GM12865 (cell line): ENCODE data around the gene TIMMDC1.

ENCODE experiments used
- DNase-seq: peaks from one replicate; pipeline ENCODE4 v3.0.0; 2010; ENCODE audit warnings: low read depth
- H3K4me3 ChIP-seq: 2 replicates; pipeline ENCODE4 v1.5.1; 2011; ENCODE audit warnings: mild to moderate bottlenecking, low read depth, low read length, control low read depth
- TF ChIP-seq, protein P1 (sequence below): IDR thresholded peaks from 2 replicates; pipeline ENCODE4 v1.5.1; 2011; ENCODE audit warnings: low read length, control low read depth, low read depth, inconsistent platforms; ENCODE audit not compliant: insufficient read depth; ENCODE audit errors: missing control alignments

TIMMDC1 gene

DNA sequence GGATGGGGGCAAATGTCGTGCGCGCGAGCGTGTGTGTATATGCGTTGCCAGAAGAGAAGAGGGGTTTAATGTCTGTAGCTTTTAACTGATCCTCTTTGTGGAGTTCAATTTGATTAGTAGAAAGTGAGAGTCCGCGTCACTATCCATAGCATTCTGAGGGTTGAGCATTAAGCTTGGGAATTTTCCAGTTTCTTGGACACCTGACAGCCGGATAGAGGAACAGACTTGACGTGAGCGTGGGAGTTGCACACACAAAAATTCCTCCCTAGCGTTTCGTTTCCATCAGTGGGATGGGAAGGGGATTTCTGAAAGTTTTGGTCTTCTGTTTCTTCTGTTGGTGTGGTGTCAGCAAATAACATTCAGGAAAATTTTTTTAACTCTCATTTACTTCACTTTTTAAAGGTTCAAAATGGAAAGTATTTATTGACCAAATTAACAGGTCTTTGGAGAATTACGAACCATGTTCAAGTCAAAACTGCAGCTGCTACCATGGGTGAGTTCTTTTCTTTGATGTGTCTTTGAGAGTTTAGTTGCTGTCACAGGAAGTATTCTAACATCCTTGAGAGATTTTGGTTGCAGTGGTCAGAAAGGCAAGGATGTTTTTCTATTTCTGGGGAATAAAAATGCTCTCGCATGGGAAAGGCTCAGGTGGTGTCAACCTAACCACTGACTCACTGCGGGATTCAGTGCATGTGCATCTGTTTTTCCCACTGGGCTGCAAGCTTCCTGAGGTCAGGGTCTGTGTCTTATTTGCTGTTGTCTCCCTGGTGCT lies 28.7 kb upstream of the TIMMDC1 start:
- TF ChIP-seq, protein P1, sequence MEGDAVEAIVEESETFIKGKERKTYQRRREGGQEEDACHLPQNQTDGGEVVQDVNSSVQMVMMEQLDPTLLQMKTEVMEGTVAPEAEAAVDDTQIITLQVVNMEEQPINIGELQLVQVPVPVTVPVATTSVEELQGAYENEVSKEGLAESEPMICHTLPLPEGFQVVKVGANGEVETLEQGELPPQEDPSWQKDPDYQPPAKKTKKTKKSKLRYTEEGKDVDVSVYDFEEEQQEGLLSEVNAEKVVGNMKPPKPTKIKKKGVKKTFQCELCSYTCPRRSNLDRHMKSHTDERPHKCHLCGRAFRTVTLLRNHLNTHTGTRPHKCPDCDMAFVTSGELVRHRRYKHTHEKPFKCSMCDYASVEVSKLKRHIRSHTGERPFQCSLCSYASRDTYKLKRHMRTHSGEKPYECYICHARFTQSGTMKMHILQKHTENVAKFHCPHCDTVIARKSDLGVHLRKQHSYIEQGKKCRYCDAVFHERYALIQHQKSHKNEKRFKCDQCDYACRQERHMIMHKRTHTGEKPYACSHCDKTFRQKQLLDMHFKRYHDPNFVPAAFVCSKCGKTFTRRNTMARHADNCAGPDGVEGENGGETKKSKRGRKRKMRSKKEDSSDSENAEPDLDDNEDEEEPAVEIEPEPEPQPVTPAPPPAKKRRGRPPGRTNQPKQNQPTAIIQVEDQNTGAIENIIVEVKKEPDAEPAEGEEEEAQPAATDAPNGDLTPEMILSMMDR: no peak
- peak; percentile 37 for DNase-seq
- peak overlapping the region; percentile 99 for H3K4me3 ChIP-seq

DNA sequence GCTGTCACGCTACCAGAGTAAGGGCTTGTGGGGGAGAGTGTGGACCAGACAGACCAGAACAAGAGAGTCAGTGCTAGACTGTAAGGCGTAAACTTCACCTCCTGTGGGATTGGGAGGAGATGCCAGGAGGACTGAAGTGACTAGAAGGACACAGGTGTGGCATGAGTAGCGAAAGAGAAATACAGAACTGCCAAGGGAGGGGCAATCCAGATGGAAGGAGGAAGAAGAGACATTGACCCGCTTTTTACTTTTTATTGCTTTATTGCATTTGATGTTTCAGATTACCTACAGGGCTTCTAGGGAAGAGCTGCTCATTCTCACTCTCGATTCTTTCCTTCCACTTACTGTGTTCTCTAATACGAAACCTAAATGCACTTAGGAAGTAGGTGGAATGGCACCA lies 27.5 kb upstream of the TIMMDC1 start:
- TF ChIP-seq, protein P1: no peak
- peak overlapping the region; percentile 99 for H3K4me3 ChIP-seq
- no peak for DNase-seq

DNA sequence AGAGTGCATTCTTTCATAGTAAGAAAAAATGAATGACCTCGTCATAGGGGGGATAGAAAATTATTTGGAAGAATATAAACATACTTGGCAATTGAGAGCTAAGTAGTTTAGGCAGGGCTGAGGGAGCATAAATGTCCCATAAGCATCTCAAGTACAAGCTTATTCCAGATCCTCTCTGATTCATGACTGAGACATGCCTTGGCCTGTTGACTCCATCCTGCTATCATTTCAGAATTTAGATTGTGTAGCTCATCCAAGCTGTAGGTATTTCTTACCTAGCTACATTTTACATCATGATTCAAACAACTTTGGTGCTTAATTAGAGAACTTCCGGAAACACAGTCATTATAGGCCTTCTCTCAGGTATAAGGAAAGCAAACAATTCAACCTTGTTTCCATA lies 17.3 kb upstream of the TIMMDC1 start:
- H3K4me3 ChIP-seq: no peak overlapping the region
- no peak for DNase-seq
- TF ChIP-seq, protein P1: no peak

DNA sequence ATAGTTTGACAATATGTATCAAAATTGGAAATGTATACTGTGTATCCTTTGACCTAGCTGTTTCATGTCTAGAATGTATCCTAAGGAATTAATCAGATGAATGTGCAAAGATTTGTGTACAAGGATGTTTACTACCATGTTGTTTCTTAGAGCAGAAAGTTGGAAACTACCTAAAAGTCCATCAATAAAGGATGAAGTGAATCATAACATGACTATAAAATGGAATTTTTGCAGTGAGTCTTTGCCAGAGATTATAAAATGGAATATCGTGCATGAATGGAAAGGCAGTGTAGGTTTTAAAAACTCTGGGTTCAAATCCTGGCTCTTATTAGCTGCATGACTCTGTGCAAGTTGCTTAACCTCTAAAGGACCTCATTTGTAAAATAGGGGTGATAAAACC lies 15.2 kb upstream of the TIMMDC1 start:
- no peak overlapping the region for H3K4me3 ChIP-seq
- TF ChIP-seq, protein P1: no peak
- DNase-seq: no peak

GRCh38 chr3:119485563-119485962 lies 12.8 kb upstream of the TIMMDC1 start:
- no peak overlapping the region for H3K4me3 ChIP-seq
- TF ChIP-seq, protein P1: no peak
- DNase-seq: no peak

GRCh38 chr3:119490153-119490552 lies 8.2 kb upstream of the TIMMDC1 start:
- TF ChIP-seq, protein P1: no peak
- no peak overlapping the region for H3K4me3 ChIP-seq
- no peak for DNase-seq

GRCh38 chr3:119492128-119492527 lies 6.2 kb upstream of the TIMMDC1 start:
- TF ChIP-seq, protein P1: no peak

More at GRCh38 chr3:119492128-119492527, 6.2 kb upstream of the TIMMDC1 start:
- no peak for DNase-seq
- H3K4me3 ChIP-seq: no peak overlapping the region
